ENCODE results near the gene TRABD2B. TPM values are rescaled to one million over a fixed set of nuclear protein-coding genes. Genes with fewer than 3 reads are reported as not detected.

Gene TRABD2B
- total RNA-seq, 1 donor from 2014 or later: 0.64 TPM

GRCh38 chr1:48000883-48001282 lies 3.7 kb upstream of the TRABD2B start:
- H3K4me3 Mint-ChIP-seq (ENCODE audit: unreplicated experiment): no peak overlapping the region
- no peak for TF ChIP-seq CTCF (IDR thresholded peaks at IDR 0.05; ENCODE audit: partially characterized antibody, unreplicated experiment)
- H3K9me3 Mint-ChIP-seq (ENCODE audit: unreplicated experiment): peaks cover 2% of the 10 kb centered on the region
- DNase-seq: no peak
- no peak overlapping the region for H3K27ac Mint-ChIP-seq (ENCODE audit: unreplicated experiment)
- peaks cover 19% of the 10 kb centered on the region for H3K27me3 Mint-ChIP-seq (ENCODE audit: unreplicated experiment)
- H3K36me3 Mint-ChIP-seq (ENCODE audit: unreplicated experiment): peaks cover 6% of the 10 kb centered on the region
- H3K4me1 Mint-ChIP-seq (ENCODE audit: low read depth, unreplicated experiment): peaks cover 15% of the 10 kb centered on the region

GRCh38 chr1:47999097-47999496 lies 1.9 kb upstream of the TRABD2B start:
- Mint-ChIP-seq H3K27ac (ENCODE audit: unreplicated experiment) (no peak overlapping the region), H3K27me3 (ENCODE audit: unreplicated experiment) (peaks cover 21% of the 10 kb centered on the region), H3K4me3 (ENCODE audit: unreplicated experiment) (no peak overlapping the region), H3K36me3 (ENCODE audit: unreplicated experiment) (peaks cover 6% of the 10 kb centered on the region), H3K9me3 (ENCODE audit: unreplicated experiment) (peaks cover 2% of the 10 kb centered on the region), H3K4me1 (ENCODE audit: low read depth, unreplicated experiment) (peaks cover 11% of the 10 kb centered on the region)
- no peak for DNase-seq
- TF ChIP-seq CTCF (IDR thresholded peaks at IDR 0.05; ENCODE audit: partially characterized antibody, unreplicated experiment): no peak

GRCh38 chr1:47998396-47998990 lies 1.3 kb upstream of the TRABD2B start:
- Mint-ChIP-seq H3K27ac (ENCODE audit: unreplicated experiment) (no peak overlapping the region), H3K4me1 (ENCODE audit: low read depth, unreplicated experiment) (peaks cover 8% of the 10 kb centered on the region), H3K36me3 (ENCODE audit: unreplicated experiment) (peaks cover 6% of the 10 kb centered on the region), H3K27me3 (ENCODE audit: unreplicated experiment) (peaks cover 18% of the 10 kb centered on the region), H3K9me3 (ENCODE audit: unreplicated experiment) (peaks cover 2% of the 10 kb centered on the region), H3K4me3 (ENCODE audit: unreplicated experiment) (peak overlapping the region; percentile 84)
- TF ChIP-seq CTCF (IDR thresholded peaks at IDR 0.05; ENCODE audit: partially characterized antibody, unreplicated experiment): no peak
- no peak for DNase-seq

GRCh38 chr1:47996406-47997226 lies 569 bp downstream of the TRABD2B start:
- peak; percentile 48 for DNase-seq
- Mint-ChIP-seq H3K27ac (ENCODE audit: unreplicated experiment) (peak overlapping the region; percentile 34), H3K9me3 (ENCODE audit: unreplicated experiment) (no peaks in the 10 kb centered on the region), H3K4me1 (ENCODE audit: low read depth, unreplicated experiment) (peaks cover 18% of the 10 kb centered on the region), H3K27me3 (ENCODE audit: unreplicated experiment) (peaks cover 14% of the 10 kb centered on the region), H3K4me3 (ENCODE audit: unreplicated experiment) (peak overlapping the region; percentile 97), H3K36me3 (ENCODE audit: unreplicated experiment) (peaks cover 6% of the 10 kb centered on the region)
- TF ChIP-seq CTCF (IDR thresholded peaks at IDR 0.05; ENCODE audit: partially characterized antibody, unreplicated experiment): no peak

GRCh38 chr1:47996060-47996405 lies 1.2 kb downstream of the TRABD2B start:
- H3K36me3 Mint-ChIP-seq (ENCODE audit: unreplicated experiment): peaks cover 6% of the 10 kb centered on the region
- H3K4me3 Mint-ChIP-seq (ENCODE audit: unreplicated experiment): peak overlapping the region; percentile 97
- H3K27ac Mint-ChIP-seq (ENCODE audit: unreplicated experiment): peak overlapping the region; percentile 34
- DNase-seq: no peak
- H3K27me3 Mint-ChIP-seq (ENCODE audit: unreplicated experiment): peaks cover 14% of the 10 kb centered on the region
- peaks cover 18% of the 10 kb centered on the region for H3K4me1 Mint-ChIP-seq (ENCODE audit: low read depth, unreplicated experiment)
- H3K9me3 Mint-ChIP-seq (ENCODE audit: unreplicated experiment): no peaks in the 10 kb centered on the region
- TF ChIP-seq CTCF (IDR thresholded peaks at IDR 0.05; ENCODE audit: partially characterized antibody, unreplicated experiment): no peak
